BE2C (cell line): ENCODE data around the gene SLC20A1.
A peak's percentile ranks its signal among the peaks of the same experiment; 100 is the strongest.

ENCODE experiments used
- DNase-seq: peaks from one replicate; pipeline ENCODE4 v3.0.0-alpha.2; 2020
- H3K27me3 ChIP-seq: fragments of 250-450 bp; sonication (Bioruptor Pico); 2 replicates; pipeline ENCODE4 v1.5.1; 2020; ENCODE audit warnings: mild to moderate bottlenecking
- H3K36me3 ChIP-seq: fragments of 250-450 bp; sonication (Bioruptor Pico); 2 replicates; pipeline ENCODE4 v1.5.1; 2020; ENCODE audit warnings: mild to moderate bottlenecking
- H3K4me1 ChIP-seq: fragments of 250-450 bp; sonication (Bioruptor Pico); 2 replicates; pipeline ENCODE4 v1.5.1; 2020
- H3K4me3 ChIP-seq: 2 replicates; pipeline ENCODE4 v1.5.1; 2011; ENCODE audit warnings: low read depth, low read length
- H3K9me3 ChIP-seq: fragments of 250-450 bp; sonication (Bioruptor Pico); 2 replicates; pipeline ENCODE4 v1.5.1; 2020
- TF ChIP-seq, protein P1 (sequence below): IDR thresholded peaks from 2 replicates; pipeline ENCODE4 v1.5.1; 2012; ENCODE audit warnings: mild to moderate bottlenecking, low read depth, low read length

SLC20A1 gene

DNA sequence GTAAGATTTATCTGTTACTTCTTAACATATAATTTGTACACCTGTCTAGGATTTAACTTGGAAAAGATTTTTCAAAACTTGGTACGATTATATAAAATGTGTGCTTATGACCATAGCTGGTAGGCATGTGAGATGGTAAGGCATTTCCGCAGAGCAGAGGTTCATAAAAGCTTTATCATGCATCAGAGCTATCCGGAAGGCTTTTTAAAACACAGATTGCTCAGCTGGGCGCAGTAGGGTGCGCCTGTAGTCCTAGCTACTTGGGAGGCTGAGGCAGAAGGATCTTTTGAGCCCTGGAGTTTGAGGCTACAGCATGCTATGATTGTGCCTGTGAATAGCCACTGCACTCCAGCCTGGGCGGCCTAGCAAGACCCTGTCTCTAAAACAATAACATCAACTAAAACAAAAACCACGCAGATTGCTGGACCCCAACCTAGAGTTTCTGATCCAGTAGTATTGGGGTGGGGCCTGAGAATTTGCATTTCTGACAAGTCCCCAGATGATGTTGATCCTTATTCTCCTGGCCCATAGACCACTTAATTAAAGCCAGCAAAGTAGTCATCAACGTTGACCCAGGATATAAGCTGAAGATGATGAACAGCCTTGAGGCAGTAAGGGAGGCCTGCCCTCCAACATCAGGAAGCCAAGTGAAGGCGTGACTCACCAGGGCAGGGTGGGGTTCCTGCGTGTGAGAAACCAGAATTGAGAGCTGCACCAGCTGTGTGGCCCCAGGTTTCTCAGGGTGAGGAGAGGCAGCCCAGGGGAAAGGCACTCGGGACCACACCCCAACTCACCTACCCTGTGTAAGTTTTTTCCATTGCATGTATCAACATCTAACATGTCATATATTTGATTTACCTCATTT, 21.6 kb upstream of the SLC20A1 start:
- Histone ChIP-seq H3K27me3 (no peaks in the 10 kb centered on the region), H3K4me3 (no peak overlapping the region), H3K9me3 (no peaks in the 10 kb centered on the region), H3K4me1 (no peaks in the 10 kb centered on the region), H3K36me3 (no peaks in the 10 kb centered on the region)
- TF ChIP-seq, protein P1, sequence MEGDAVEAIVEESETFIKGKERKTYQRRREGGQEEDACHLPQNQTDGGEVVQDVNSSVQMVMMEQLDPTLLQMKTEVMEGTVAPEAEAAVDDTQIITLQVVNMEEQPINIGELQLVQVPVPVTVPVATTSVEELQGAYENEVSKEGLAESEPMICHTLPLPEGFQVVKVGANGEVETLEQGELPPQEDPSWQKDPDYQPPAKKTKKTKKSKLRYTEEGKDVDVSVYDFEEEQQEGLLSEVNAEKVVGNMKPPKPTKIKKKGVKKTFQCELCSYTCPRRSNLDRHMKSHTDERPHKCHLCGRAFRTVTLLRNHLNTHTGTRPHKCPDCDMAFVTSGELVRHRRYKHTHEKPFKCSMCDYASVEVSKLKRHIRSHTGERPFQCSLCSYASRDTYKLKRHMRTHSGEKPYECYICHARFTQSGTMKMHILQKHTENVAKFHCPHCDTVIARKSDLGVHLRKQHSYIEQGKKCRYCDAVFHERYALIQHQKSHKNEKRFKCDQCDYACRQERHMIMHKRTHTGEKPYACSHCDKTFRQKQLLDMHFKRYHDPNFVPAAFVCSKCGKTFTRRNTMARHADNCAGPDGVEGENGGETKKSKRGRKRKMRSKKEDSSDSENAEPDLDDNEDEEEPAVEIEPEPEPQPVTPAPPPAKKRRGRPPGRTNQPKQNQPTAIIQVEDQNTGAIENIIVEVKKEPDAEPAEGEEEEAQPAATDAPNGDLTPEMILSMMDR, result no peak
- no peak for DNase-seq

DNA sequence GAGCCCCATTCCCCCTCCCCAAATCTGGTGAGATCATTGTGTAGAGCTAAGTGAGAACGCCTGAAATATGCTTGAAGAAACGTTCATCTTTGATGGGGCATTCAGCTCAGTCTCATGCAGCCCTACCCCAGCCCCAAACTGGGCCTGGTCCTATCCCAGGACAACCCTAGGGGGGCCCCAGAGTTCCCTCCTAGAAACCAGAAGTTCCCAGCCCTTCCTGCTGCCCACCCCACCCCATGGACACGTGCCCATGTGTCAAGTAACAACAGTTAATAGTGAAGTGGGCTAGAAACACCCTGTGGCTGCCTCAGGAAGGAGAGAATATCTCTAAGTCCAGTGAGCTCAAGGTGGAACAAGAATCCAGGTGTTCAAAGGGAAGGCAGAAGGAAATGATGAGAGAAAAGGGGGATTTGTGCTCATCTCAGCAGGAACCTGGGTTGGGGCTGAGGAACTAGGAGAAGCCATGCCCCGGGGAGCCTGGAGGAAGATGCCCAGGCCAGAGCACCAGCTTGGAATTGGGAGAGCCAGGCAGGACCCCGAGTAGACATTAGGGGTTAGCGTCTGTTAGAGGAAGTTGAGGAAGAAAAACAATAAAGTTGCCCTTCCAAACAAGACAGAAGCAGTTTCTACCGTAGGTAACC, 20.1 kb upstream of the SLC20A1 start:
- Histone ChIP-seq H3K4me1 (no peaks in the 10 kb centered on the region), H3K9me3 (no peaks in the 10 kb centered on the region), H3K36me3 (no peaks in the 10 kb centered on the region), H3K27me3 (no peaks in the 10 kb centered on the region), H3K4me3 (no peak overlapping the region)
- TF ChIP-seq, protein P1, result no peak
- DNase-seq, result no peak

DNA sequence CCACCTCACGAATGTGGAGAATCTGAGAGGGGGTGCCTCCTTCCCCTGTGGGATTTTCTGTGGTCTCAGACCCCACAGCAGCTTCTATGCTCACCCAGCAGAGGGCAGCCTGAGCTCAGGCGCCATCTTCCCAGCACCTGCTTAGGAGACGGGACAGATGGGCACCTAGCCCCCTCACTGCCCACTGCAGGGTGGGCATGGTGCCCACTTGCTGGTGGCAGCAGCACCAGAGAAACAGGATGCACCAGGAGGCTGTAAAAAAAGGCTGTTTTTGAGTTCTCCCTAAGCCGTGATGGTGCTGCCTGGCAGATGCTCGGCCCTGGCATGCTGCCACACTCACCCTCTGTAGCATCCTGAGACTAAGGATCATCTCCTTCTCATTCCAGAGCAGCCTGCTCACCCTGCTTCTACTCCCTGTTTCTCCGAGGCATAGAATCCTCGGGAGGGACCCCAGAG, 19.1 kb upstream of the SLC20A1 start:
- H3K4me3 ChIP-seq, result peak overlapping the region; percentile 21; the same call in 1 of the 2 replicates
- no peaks in the 10 kb centered on the region for H3K4me1 ChIP-seq

DNA sequence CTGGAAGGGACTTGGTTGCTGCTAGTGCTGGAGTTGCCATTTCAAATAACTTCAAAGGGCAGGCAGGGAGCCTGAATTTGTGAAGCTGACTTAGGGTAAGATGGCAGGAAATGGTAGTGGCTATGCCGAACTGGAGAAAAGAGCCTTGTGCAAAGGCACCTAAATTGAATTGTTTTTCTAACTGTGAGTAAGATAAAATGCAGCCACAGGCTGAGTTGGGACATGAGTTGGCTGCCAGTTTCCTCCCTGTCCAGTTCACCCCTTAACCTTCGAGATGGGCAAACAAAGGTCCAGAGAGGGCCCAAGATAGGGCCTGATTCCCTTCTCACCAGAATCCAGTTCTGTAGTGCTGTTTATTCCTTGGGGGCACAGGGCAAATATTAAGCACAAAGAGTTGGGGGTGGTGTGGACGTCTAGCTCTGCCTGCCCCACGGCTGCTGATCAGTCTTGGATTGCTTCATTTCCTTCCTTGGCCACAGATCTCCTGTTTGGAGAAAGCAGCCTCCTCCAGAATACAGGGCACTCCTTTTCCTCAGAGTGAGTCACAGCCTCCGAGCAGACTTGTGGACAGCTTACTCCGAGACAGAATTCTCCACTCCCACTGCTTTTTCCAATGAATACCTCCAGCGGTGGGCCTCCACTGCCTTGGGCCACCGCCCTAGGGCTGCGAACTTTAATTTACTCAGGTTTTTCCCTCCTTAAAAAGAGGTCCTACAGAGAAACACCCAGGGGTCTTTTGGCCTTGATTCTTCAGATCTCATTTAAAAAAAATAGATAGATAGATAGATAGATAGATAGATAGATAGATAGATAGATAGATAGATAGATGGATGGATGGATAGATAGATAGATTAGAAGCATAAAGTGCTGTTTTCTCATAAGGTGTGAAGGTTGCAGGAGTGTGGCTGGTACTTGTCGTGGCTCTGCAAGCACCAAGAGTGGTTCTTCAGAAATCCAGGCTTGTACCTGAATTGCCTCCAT, 18.4 kb upstream of the SLC20A1 start:
- H3K4me1 ChIP-seq, result no peaks in the 10 kb centered on the region
- no peaks in the 10 kb centered on the region for H3K9me3 ChIP-seq
- TF ChIP-seq, protein P1, result no peak
- no peak for DNase-seq
- H3K27me3 ChIP-seq, result no peaks in the 10 kb centered on the region
- H3K36me3 ChIP-seq, result no peaks in the 10 kb centered on the region
- H3K4me3 ChIP-seq, result no peak overlapping the region

More for the DNA sequence above, 19.1 kb upstream of the SLC20A1 start:
- no peaks in the 10 kb centered on the region for H3K27me3 ChIP-seq
- H3K36me3 ChIP-seq, result no peaks in the 10 kb centered on the region
- TF ChIP-seq, protein P1, result peak; percentile 75
- DNase-seq, result peak; percentile 48
- H3K9me3 ChIP-seq, result no peaks in the 10 kb centered on the region

DNA sequence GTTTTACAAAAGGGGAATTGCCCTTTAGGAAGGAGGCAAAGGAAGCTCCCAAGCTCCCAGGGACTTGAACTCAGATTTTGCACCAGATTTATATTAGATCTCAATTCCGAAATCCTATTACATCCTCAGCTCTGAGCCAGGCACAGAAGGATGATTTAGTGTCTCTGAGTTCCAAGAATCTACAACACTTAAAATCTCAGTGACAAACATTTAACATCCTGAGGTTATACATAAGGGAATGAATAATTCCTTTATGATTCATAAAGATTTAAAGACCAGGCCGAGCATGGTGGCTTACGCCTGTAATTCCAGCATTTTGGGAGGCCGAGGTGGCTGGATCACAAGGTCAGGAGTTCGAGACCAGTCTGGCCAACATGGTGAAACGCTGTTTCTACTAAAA, 16.5 kb upstream of the SLC20A1 start:
- no peaks in the 10 kb centered on the region for H3K4me1 ChIP-seq

More for the DNA sequence above, 16.5 kb upstream of the SLC20A1 start:
- Histone ChIP-seq H3K36me3 (no peaks in the 10 kb centered on the region), H3K9me3 (no peaks in the 10 kb centered on the region), H3K4me3 (no peak overlapping the region), H3K27me3 (no peaks in the 10 kb centered on the region)
- DNase-seq, result no peak
- TF ChIP-seq, protein P1, result no peak
